GM19372 (cell line): Measurements from ENCODE around the gene DDX3X.
"Not testable (repeated sequence)": the region's sequence is repeated elsewhere in the genome, so short reads cannot be mapped to it uniquely, and the experiment has no call there.

Experiments
- ATAC-seq: cut with Tn5 transposase; IDR thresholded peaks from one replicate; pipeline ENCODE4 v1.9.1; 2021; ENCODE audit warnings: mild to moderate bottlenecking, low read depth, moderate library complexity; ENCODE audit not compliant: unreplicated experiment

DDX3X gene

GRCh38 chrX:41333744-41334362 is at the start of gene DDX3X:
DDX3X (plus strand) TSS chrX:41334162; CDS start chrX:41334253, 91 bp downstream.
- ATAC-seq: peak; percentile 37

GRCh38 chrX:41285928-41286327 is 48.0 kb upstream of the DDX3X start:
- not testable (repeated sequence) for ATAC-seq

- no peak for ATAC-seq
Observed at GRCh38 chrX:41288641-41289040, 45.3 kb upstream of the DDX3X start.

GRCh38 chrX:41289095-41289494 is 44.9 kb upstream of the DDX3X start:
- no peak for ATAC-seq

- ATAC-seq: no peak
Observed at GRCh38 chrX:41291309-41291708, 42.7 kb upstream of the DDX3X start.

GRCh38 chrX:41293269-41293668 is 40.7 kb upstream of the DDX3X start:
- no peak for ATAC-seq

GRCh38 chrX:41300758-41301437 is 33.1 kb upstream of the DDX3X start:
- ATAC-seq: no peak

- ATAC-seq: no peak
Observed at GRCh38 chrX:41301438-41301824, 32.5 kb upstream of the DDX3X start.

GRCh38 chrX:41302370-41302769 is 31.6 kb upstream of the DDX3X start:
- ATAC-seq: no peak

GRCh38 chrX:41303013-41303412 is 30.9 kb upstream of the DDX3X start:
- ATAC-seq: no peak

- no peak for ATAC-seq
Observed at GRCh38 chrX:41304178-41304577, 29.8 kb upstream of the DDX3X start.

GRCh38 chrX:41308884-41309647 is 24.9 kb upstream of the DDX3X start:
- ATAC-seq: no peak

GRCh38 chrX:41312786-41313185 is 21.2 kb upstream of the DDX3X start:
- no peak for ATAC-seq

- no peak for ATAC-seq
Observed at GRCh38 chrX:41313419-41313818, 20.5 kb upstream of the DDX3X start.

- ATAC-seq: no peak
Observed at GRCh38 chrX:41314204-41314603, 19.8 kb upstream of the DDX3X start.

GRCh38 chrX:41314881-41315280 is 19.1 kb upstream of the DDX3X start:
- no peak for ATAC-seq

- not testable (repeated sequence) for ATAC-seq
Observed at GRCh38 chrX:41316266-41316665, 17.7 kb upstream of the DDX3X start.

- ATAC-seq: no peak
Observed at GRCh38 chrX:41317477-41318208, 16.3 kb upstream of the DDX3X start.

- ATAC-seq: no peak
Observed at GRCh38 chrX:41320393-41320792, 13.6 kb upstream of the DDX3X start.

- no peak for ATAC-seq
Observed at GRCh38 chrX:41322821-41323603, 10.9 kb upstream of the DDX3X start.
